OCI-M1 (cell line): ENCODE results near the gene PIGA.

Source experiments
- DNase-seq: peaks from one replicate; lab custom pipeline; 2025; lab: John Stamatoyannopoulos, UW

The PIGA gene, protein sequence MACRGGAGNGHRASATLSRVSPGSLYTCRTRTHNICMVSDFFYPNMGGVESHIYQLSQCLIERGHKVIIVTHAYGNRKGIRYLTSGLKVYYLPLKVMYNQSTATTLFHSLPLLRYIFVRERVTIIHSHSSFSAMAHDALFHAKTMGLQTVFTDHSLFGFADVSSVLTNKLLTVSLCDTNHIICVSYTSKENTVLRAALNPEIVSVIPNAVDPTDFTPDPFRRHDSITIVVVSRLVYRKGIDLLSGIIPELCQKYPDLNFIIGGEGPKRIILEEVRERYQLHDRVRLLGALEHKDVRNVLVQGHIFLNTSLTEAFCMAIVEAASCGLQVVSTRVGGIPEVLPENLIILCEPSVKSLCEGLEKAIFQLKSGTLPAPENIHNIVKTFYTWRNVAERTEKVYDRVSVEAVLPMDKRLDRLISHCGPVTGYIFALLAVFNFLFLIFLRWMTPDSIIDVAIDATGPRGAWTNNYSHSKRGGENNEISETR

DNA sequence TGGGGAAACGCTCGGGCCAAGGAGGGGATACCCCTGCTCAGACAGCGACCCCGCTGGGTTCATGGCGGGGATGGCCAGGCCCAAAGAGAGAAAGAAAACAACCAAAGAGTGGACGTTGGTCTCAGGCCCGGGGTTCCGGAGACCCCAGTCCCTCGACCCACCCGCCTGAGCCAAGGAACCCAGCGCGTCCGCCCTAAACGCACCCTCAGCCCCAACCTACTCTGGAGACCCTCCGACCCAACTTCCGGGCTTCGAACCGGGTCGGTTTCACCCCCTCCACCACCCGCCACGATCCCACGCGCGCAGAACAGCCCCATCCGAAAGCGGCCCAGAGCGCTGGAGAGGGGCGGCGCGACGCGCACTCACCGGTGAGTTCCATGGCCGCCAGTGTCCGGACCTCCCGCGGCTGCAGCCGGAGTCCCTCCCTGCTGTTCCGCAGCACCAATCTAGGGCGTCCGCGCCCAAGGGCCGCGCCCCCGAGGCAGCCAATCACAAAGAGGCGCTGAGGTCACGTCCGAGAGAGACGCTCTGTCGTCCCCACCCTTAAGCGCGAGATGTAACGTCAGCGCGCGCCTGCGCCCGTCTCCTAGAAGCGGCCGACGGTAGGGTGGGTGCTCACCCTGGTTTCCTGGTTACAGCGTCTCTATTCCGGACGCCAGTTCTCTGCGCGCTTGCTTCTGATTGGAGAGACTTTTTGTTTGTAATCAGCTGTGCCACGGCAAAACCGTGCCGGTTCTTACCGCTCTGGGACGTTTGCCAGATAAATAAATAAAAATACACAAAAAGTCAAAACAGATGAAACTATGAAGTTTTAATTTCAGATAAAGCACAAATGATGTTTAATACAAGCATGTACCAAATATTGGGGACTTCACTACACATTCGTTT, at the start of gene PIGA:
Gene PIGA (minus strand): TSS at position 389 of the 888 bp plus-strand sequence. CDS start 3,593 bp downstream, outside the sequence.
- peak; percentile 96 for DNase-seq

DNA sequence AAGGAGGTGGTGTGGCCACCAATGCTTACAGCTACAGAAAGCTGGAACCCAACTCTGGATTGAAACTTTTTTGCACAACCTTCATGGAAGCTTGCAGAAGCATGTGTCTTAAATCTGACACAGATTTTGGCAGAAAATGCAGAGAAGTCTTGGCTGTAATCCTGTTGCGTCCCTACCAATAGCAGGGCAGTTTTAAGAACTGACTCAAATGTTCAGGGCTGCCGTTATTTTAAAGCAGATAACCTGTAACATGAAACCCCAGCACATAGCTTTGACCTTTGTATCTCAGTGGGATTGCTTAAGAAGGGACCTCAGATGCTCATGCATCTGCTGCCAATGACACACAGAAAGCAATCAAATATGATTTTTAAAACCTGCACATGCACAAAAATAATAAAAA, 49.0 kb upstream of the PIGA start, which contains the start of gene VEGFD:
Gene VEGFD (minus strand): TSS at position 110 of the 400 bp plus-strand sequence. CDS start 467 bp downstream, outside the sequence.
- DNase-seq, result no peak

- DNase-seq, result no peak
Measured at GRCh38 chrX:15382813-15383212, 47.5 kb upstream of the PIGA start.

GRCh38 chrX:15376956-15377355, 41.6 kb upstream of the PIGA start:
- no peak for DNase-seq

- DNase-seq, result no peak
Measured at GRCh38 chrX:15373976-15374375, 38.7 kb upstream of the PIGA start.

DNA sequence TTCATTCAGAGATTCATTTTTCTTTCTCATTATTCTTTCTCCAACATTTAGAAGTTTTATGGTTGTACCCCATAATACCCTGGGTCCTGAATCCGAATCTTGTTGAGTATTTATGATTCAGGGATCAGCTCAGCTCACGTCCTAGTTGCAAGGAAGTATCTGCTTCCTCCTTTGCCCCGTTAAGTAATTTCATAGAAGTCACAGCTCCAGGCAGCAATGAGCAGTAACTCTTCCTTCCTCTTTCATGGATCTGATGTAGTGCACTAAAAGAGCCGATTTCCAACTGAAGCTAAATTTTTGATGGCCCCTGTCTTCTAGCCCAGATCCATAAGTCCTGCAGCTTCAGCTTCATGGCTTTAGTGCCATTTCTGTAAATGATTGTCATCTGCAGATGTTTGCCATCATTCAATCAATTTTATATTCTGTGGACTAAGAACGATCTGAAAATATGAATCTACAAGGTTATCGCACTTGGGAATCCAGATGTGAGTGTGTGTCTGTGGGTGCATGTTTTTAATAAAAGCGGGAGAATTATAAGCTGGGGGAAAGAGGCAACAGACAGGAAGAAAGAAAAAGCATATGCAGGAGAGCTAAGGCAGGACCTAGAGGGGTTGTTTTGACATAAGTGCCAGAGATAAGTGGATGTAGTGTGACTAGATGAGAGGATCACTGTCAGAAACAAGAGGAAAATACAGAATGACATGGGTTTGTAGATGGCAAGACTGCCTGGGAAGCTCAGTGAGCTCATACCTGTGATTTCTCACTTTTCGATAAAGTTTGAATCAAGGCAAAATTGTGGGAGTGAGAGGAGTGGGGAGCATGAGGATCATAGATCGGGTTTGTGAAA, 31.4 kb upstream of the PIGA start:
- peak; percentile 22 for DNase-seq

DNA sequence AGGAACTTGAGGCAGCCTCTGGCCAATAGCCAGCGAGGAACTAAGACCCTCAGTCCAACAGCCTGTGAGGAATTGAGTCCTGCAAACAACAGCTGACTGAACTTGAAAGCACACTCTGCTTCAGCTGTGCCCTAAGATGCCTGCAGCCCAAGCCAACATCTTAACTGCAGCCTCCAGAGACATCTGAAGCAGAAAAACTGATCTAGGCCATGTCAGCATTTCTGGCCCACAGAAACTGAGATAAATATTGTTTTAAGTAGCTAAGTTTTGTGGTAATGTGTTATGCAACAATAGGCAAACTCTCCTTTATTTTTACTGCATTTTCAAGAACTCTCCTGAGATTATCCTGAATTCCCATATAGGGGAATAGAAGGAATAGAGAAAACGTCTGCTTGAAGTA, 24.4 kb upstream of the PIGA start:
- no peak for DNase-seq

- DNase-seq, result no peak
Measured at GRCh38 chrX:15358533-15358932, 23.2 kb upstream of the PIGA start.

GRCh38 chrX:15356444-15356843, 21.1 kb upstream of the PIGA start:
- DNase-seq, result no peak

GRCh38 chrX:15350329-15350996, 15.1 kb upstream of the PIGA start:
- no peak for DNase-seq

DNA sequence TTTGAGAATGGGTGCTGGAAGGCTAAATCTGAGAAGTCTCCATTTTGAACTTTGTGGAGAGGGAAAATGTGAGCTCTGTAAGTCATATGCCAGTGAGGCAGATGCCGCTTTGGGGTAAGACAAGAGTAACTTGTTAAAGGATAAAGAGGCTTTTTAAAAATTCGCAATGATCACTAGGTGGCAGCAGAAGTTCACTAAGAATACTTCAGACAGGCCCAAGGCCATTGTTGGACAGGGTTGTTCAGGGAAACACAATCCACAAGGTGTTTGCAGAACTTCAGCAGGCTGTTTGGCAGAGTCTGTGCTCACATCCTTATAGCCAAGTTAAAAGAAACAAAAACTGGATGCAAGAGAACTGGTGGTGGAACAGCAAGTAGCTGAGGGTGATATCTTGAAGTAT, 13.7 kb upstream of the PIGA start:
- DNase-seq, result peak; percentile 76

DNA sequence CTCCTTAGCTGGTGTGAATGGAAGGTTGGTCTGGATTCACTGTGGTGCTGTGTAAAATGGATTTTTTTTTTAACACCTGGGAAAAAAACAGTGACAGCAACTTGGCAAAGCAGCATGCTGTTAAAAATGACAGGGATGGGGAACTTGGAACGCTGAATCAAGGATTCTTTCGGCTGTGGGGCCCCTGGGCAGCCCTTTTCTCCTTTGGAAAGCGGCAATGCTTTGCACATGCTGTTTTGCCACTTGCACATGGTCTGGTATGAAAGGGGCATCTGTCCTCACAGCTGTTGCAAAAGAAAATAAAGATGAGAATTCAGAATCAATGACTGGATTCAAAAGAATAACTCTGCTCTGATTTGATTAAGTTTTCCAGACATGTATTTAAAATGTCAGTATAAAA, 10.7 kb upstream of the PIGA start:
- no peak for DNase-seq

- DNase-seq, result no peak
Measured at GRCh38 chrX:15344106-15344505, 8.8 kb upstream of the PIGA start.

DNA sequence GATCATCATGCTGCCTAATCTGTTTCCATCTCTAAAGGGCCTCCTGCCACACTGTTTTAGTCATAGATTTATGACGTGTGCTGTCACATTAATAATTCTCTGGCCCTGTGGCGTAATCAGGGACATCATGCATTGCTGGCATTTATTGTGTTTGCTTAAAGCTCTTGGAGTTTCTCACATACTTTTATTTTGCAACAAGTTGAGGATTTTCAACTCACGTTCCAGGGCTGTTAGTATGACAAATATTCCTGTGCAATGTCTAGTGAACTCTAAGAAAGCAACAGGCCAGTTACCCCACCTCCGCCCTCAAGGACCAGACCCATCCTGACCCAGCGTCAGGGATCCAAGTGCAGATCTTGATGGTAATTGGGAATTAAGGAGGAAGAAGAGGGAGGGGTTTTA, 7.8 kb upstream of the PIGA start:
- no peak for DNase-seq

GRCh38 chrX:15340867-15341266, 5.5 kb upstream of the PIGA start:
- DNase-seq, result no peak

GRCh38 chrX:15336023-15336413, 695 bp upstream of the PIGA start:
- peak; percentile 22 for DNase-seq

DNA sequence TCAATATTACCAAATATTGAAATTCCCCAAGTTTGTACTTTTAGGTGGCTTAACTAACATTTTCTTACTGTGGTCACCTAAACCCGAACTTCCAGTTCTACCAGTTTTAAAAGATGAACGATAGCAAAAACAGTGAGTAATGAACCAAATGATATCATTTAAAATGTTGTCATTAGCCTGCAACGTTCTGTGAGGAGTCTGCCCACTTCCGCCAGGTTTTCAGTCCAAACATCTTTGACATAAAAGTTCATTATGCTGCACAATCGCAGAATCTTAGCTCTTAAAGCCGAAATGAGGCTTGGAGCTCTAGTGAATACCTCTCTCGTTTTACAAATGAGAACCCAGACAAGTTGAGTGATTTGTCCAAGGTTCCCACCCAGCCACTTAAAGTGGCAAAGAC, 762 bp downstream of the PIGA start:
- DNase-seq, result peak; percentile 16

- no peak for DNase-seq
Measured at GRCh38 chrX:15328821-15329220, 6.5 kb downstream of the PIGA start.

DNA sequence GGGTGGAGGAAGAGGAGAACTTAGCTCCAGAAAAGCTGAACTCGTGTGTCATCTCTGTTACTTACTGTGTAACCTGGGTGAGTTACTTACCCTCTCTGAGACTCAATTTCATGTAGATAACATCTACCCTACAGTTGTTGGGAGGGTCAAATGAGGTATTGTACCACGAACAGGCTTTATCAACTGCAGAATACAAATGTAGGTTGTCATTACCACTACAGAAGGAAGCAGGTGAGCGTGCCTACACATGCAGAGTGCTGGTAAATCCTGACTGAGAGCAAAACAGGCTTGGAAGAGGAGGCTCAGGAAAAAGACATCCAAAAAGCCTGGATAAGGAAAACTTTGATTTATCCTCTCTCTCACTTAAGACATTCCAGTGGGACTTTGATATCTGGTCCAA, 7.2 kb downstream of the PIGA start:
- DNase-seq, result no peak

GRCh38 chrX:15322472-15322871, 12.9 kb downstream of the PIGA start:
- DNase-seq, result no peak

- no peak for DNase-seq
Measured at GRCh38 chrX:15322072-15322471, 13.3 kb downstream of the PIGA start.
